ENCODE results near the gene DDX10.

The DDX10 gene

GRCh38 chr11:108865406-108865805 is 200.5 kb downstream of the DDX10 start:
- H3K27me3 ChIP-seq (ENCODE audit: control insufficient read depth in 3 of 3, insufficient read depth in 3 of 3, low read depth in 1 of 3, low read length in 3 of 3), result no peaks in the 10 kb centered on the region
- no CpG with 5 or more reads among the region's 5 CpGs for WGBS, 2 donors (ENCODE audit: extremely low coverage in 2 of 2, insufficient read length in 2 of 2, insufficient replicate concordance in 1 of 2)
- H3K14ac ChIP-seq (ENCODE audit: low read length), result no peak overlapping the region
- H2BK5ac ChIP-seq (ENCODE audit: low read length), result no peak overlapping the region
- H3K23ac ChIP-seq (ENCODE audit: low read depth, low read length, poor library complexity), result no peak overlapping the region
- H3K79me1 ChIP-seq (ENCODE audit: low read depth, low read length), result peaks cover 2% of the 10 kb centered on the region
- H2AK5ac ChIP-seq (ENCODE audit: low read depth, low read length), result no peak overlapping the region
- H2BK15ac ChIP-seq (ENCODE audit: low read length), result no peak overlapping the region
- H2AFZ ChIP-seq (ENCODE audit: low read length), result no peak overlapping the region
- H2BK12ac ChIP-seq (ENCODE audit: low read length), result no peak overlapping the region
- DNase-seq (ENCODE audit: low spot score), result no peak
- no peak overlapping the region for H3K4ac ChIP-seq (ENCODE audit: low read length)
- no peak overlapping the region for H4K8ac ChIP-seq (ENCODE audit: low read depth, low read length)
- no peak overlapping the region for H3K27ac ChIP-seq (replicated peaks; ENCODE audit: low read length)
- H3K36me3 ChIP-seq (replicated peaks in 1 of 2; ENCODE audit: control insufficient read depth in 2 of 2, insufficient read depth in 2 of 2, low read length in 2 of 2), result no peaks in the 10 kb centered on the region
- H3K4me1 ChIP-seq (ENCODE audit: control insufficient read depth in 2 of 2, insufficient read depth in 1 of 2, low read depth in 1 of 2, low read length in 2 of 2), result no peaks in the 10 kb centered on the region
- H2BK120ac ChIP-seq (ENCODE audit: low read depth, low read length), result no peak overlapping the region
- H3K4me3 ChIP-seq (ENCODE audit: low read length in 2 of 2), result no peak overlapping the region
- H3K18ac ChIP-seq (ENCODE audit: low read length), result no peak overlapping the region
- no peak overlapping the region for H3K9ac ChIP-seq (ENCODE audit: low read depth, low read length, poor library complexity)
- no peak overlapping the region for H4K91ac ChIP-seq (ENCODE audit: low read depth, low read length, poor library complexity)
- H3K4me2 ChIP-seq (ENCODE audit: insufficient read depth, low read length, poor library complexity, severe bottlenecking), result no peak overlapping the region
- H3K9me3 ChIP-seq (replicated peaks in 1 of 2; ENCODE audit: control insufficient read depth in 2 of 2, insufficient read depth in 1 of 2, low read depth in 1 of 2, low read length in 2 of 2), result no peaks in the 10 kb centered on the region

DNA sequence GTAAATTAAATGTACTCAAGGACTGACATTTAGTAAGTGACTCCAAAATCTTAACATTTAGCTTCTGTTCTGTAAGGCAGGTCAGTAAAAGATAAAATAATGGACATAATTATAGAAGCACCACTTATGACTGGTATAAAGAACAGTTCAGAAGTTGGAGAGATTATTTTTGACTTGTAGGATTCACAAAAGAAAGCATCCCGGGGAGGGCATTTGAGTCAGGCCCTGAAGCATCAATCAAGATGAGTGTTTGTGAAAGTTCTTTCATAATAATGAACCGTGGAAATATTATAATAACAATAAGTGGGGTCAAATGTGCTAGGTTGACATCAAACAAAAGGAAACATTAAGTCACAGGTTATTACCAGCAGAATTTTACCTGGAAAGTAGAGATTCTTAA is 201.9 kb downstream of the DDX10 start:
- no peak overlapping the region for H4K8ac ChIP-seq (ENCODE audit: low read depth, low read length)
- no peak overlapping the region for H3K9ac ChIP-seq (ENCODE audit: low read depth, low read length, poor library complexity)
- H3K27ac ChIP-seq (replicated peaks; ENCODE audit: low read length), result no peak overlapping the region
- no peak overlapping the region for H4K91ac ChIP-seq (ENCODE audit: low read depth, low read length, poor library complexity)
- H2AFZ ChIP-seq (ENCODE audit: low read length), result no peak overlapping the region
- no peak overlapping the region for H2AK5ac ChIP-seq (ENCODE audit: low read depth, low read length)
- no peak overlapping the region for H2BK15ac ChIP-seq (ENCODE audit: low read length)
- H2BK12ac ChIP-seq (ENCODE audit: low read length), result no peak overlapping the region
- DNase-seq (ENCODE audit: low spot score), result no peak
- no peak overlapping the region for H3K4me3 ChIP-seq (ENCODE audit: low read length in 2 of 2)
- H3K23ac ChIP-seq (ENCODE audit: low read depth, low read length, poor library complexity), result no peak overlapping the region
- no peaks in the 10 kb centered on the region for H3K27me3 ChIP-seq (ENCODE audit: control insufficient read depth in 3 of 3, insufficient read depth in 3 of 3, low read depth in 1 of 3, low read length in 3 of 3)
- WGBS, 2 donors (ENCODE audit: extremely low coverage in 2 of 2, insufficient read length in 2 of 2, insufficient replicate concordance in 1 of 2), result no CpG with 5 or more reads among the region's 2 CpGs
- H2BK5ac ChIP-seq (ENCODE audit: low read length), result no peak overlapping the region
- no peak overlapping the region for H2BK120ac ChIP-seq (ENCODE audit: low read depth, low read length)
- no peaks in the 10 kb centered on the region for H3K4me1 ChIP-seq (ENCODE audit: control insufficient read depth in 2 of 2, insufficient read depth in 1 of 2, low read depth in 1 of 2, low read length in 2 of 2)
- no peak overlapping the region for H3K4ac ChIP-seq (ENCODE audit: low read length)
- no peak overlapping the region for H3K4me2 ChIP-seq (ENCODE audit: insufficient read depth, low read length, poor library complexity, severe bottlenecking)
- no peaks in the 10 kb centered on the region for H3K9me3 ChIP-seq (replicated peaks in 1 of 2; ENCODE audit: control insufficient read depth in 2 of 2, insufficient read depth in 1 of 2, low read depth in 1 of 2, low read length in 2 of 2)
- no peaks in the 10 kb centered on the region for H3K36me3 ChIP-seq (replicated peaks in 1 of 2; ENCODE audit: control insufficient read depth in 2 of 2, insufficient read depth in 2 of 2, low read length in 2 of 2)
- H3K79me1 ChIP-seq (ENCODE audit: low read depth, low read length), result peaks cover 2% of the 10 kb centered on the region
- H3K14ac ChIP-seq (ENCODE audit: low read length), result no peak overlapping the region
- H3K18ac ChIP-seq (ENCODE audit: low read length), result no peak overlapping the region

GRCh38 chr11:108870373-108871020 is 205.6 kb downstream of the DDX10 start:
- H3K4me2 ChIP-seq (ENCODE audit: insufficient read depth, low read length, poor library complexity, severe bottlenecking), result no peak overlapping the region
- H3K79me1 ChIP-seq (ENCODE audit: low read depth, low read length), result no peaks in the 10 kb centered on the region
- no peak overlapping the region for H3K18ac ChIP-seq (ENCODE audit: low read length)
- H2BK120ac ChIP-seq (ENCODE audit: low read depth, low read length), result no peak overlapping the region
- H3K36me3 ChIP-seq (replicated peaks in 1 of 2; ENCODE audit: control insufficient read depth in 2 of 2, insufficient read depth in 2 of 2, low read length in 2 of 2), result no peaks in the 10 kb centered on the region
- no peak overlapping the region for H4K91ac ChIP-seq (ENCODE audit: low read depth, low read length, poor library complexity)
- peaks cover 0 to 2% of the 10 kb centered on the region in 2 donors for H3K4me1 ChIP-seq (ENCODE audit: control insufficient read depth in 2 of 2, insufficient read depth in 1 of 2, low read depth in 1 of 2, low read length in 2 of 2)
- no peak overlapping the region for H3K27ac ChIP-seq (replicated peaks; ENCODE audit: low read length)
- H3K4me3 ChIP-seq (ENCODE audit: low read length in 2 of 2), result no peak overlapping the region
- no peak overlapping the region for H2BK5ac ChIP-seq (ENCODE audit: low read length)
- no peak overlapping the region for H4K8ac ChIP-seq (ENCODE audit: low read depth, low read length)
- H2AK5ac ChIP-seq (ENCODE audit: low read depth, low read length), result no peak overlapping the region
- no peak overlapping the region for H2BK15ac ChIP-seq (ENCODE audit: low read length)
- no CpG with 5 or more reads among the region's 4 CpGs for WGBS, 2 donors (ENCODE audit: extremely low coverage in 2 of 2, insufficient read length in 2 of 2, insufficient replicate concordance in 1 of 2)
- no peak overlapping the region for H3K4ac ChIP-seq (ENCODE audit: low read length)
- H2BK12ac ChIP-seq (ENCODE audit: low read length), result no peak overlapping the region
- no peak overlapping the region for H3K23ac ChIP-seq (ENCODE audit: low read depth, low read length, poor library complexity)
- no peak overlapping the region for H2AFZ ChIP-seq (ENCODE audit: low read length)
- H3K14ac ChIP-seq (ENCODE audit: low read length), result no peak overlapping the region
- no peak overlapping the region for H3K9ac ChIP-seq (ENCODE audit: low read depth, low read length, poor library complexity)
- no peaks in the 10 kb centered on the region for H3K9me3 ChIP-seq (replicated peaks in 1 of 2; ENCODE audit: control insufficient read depth in 2 of 2, insufficient read depth in 1 of 2, low read depth in 1 of 2, low read length in 2 of 2)
- H3K27me3 ChIP-seq (ENCODE audit: control insufficient read depth in 3 of 3, insufficient read depth in 3 of 3, low read depth in 1 of 3, low read length in 3 of 3), result no peaks in the 10 kb centered on the region
- no peak for DNase-seq (ENCODE audit: low spot score)

DNA sequence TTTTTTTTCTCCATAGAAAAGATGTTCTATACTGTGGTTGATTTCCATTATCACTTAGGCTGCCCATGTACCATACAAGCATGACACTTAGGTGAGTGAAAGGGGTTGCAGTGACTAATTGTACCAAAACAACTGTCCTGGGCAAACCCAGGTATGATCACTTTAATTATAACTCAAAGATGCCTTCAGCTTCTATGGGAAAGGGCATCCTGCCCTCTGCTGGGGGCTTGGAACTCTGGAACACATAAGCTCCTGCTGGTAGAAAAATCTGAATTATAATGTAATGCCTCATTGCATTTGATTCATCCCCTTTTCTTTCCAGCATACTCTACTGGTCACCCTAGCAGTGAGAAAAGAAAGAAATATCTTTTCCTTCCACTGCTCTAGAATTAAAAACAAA is 206.3 kb downstream of the DDX10 start:
- H3K23ac ChIP-seq (ENCODE audit: low read depth, low read length, poor library complexity), result no peak overlapping the region
- H3K27ac ChIP-seq (replicated peaks; ENCODE audit: low read length), result no peak overlapping the region
- no peak overlapping the region for H4K91ac ChIP-seq (ENCODE audit: low read depth, low read length, poor library complexity)
- H3K79me1 ChIP-seq (ENCODE audit: low read depth, low read length), result no peaks in the 10 kb centered on the region
- H3K4me2 ChIP-seq (ENCODE audit: insufficient read depth, low read length, poor library complexity, severe bottlenecking), result no peak overlapping the region
- H2AFZ ChIP-seq (ENCODE audit: low read length), result no peak overlapping the region
- no peak overlapping the region for H3K4me3 ChIP-seq (ENCODE audit: low read length in 2 of 2)
- H3K4ac ChIP-seq (ENCODE audit: low read length), result no peak overlapping the region
- H3K4me1 ChIP-seq (ENCODE audit: control insufficient read depth in 2 of 2, insufficient read depth in 1 of 2, low read depth in 1 of 2, low read length in 2 of 2), result peaks cover 0 to 2% of the 10 kb centered on the region in 2 donors
- no peaks in the 10 kb centered on the region for H3K36me3 ChIP-seq (replicated peaks in 1 of 2; ENCODE audit: control insufficient read depth in 2 of 2, insufficient read depth in 2 of 2, low read length in 2 of 2)
- H3K27me3 ChIP-seq (ENCODE audit: control insufficient read depth in 3 of 3, insufficient read depth in 3 of 3, low read depth in 1 of 3, low read length in 3 of 3), result no peaks in the 10 kb centered on the region
- no peak overlapping the region for H3K14ac ChIP-seq (ENCODE audit: low read length)
- H3K18ac ChIP-seq (ENCODE audit: low read length), result no peak overlapping the region
- no peak overlapping the region for H3K9ac ChIP-seq (ENCODE audit: low read depth, low read length, poor library complexity)
- no peak overlapping the region for H4K8ac ChIP-seq (ENCODE audit: low read depth, low read length)
- no peak overlapping the region for H2BK12ac ChIP-seq (ENCODE audit: low read length)
- H3K9me3 ChIP-seq (replicated peaks in 1 of 2; ENCODE audit: control insufficient read depth in 2 of 2, insufficient read depth in 1 of 2, low read depth in 1 of 2, low read length in 2 of 2), result no peaks in the 10 kb centered on the region
- no peak overlapping the region for H2BK120ac ChIP-seq (ENCODE audit: low read depth, low read length)
- H2BK5ac ChIP-seq (ENCODE audit: low read length), result no peak overlapping the region
- no peak overlapping the region for H2BK15ac ChIP-seq (ENCODE audit: low read length)
- DNase-seq (ENCODE audit: low spot score), result no peak
- no peak overlapping the region for H2AK5ac ChIP-seq (ENCODE audit: low read depth, low read length)

All from neuronal stem cell (in vitro differentiated cells).